SU-DHL-6 (cell line): Measurements from ENCODE around the gene LRP1B.

ENCODE experiments used
- H2AFZ ChIP-seq: fragments of 200-600 bp; sonication (generic); 2 replicates; pipeline ENCODE4 v1.6.1; 2014; ENCODE audit warnings: low read depth, mild to moderate bottlenecking, moderate library complexity, mixed read lengths, antibody characterized with exemption, low read length; ENCODE audit not compliant: severe bottlenecking
- H3F3A ChIP-seq: fragments of 200-600 bp; shearing (Covaris generic); 2 replicates; pipeline ENCODE4 v1.6.0; 2016; ENCODE audit warnings: antibody characterized with exemption, mild to moderate bottlenecking; ENCODE audit not compliant: insufficient read depth
- H3K27ac ChIP-seq: fragments of 200-600 bp; sonication (generic); 2 replicates; pipeline ENCODE4 v1.5.1; 2016; ENCODE audit warnings: low read depth, mild to moderate bottlenecking, low read length, moderate library complexity, mixed read lengths
- H3K27me3 ChIP-seq: fragments of 200-600 bp; sonication (generic), shearing (Covaris generic); 2 replicates; pipeline ENCODE4 v1.6.0; 2014; ENCODE audit warnings: mild to moderate bottlenecking, low read length
- H3K36me3 ChIP-seq: fragments of 200-600 bp; sonication (generic); 2 replicates; pipeline ENCODE4 v1.6.1; 2014; ENCODE audit warnings: mild to moderate bottlenecking, low read length, mixed read lengths
- H3K4me2 ChIP-seq: fragments of 300-600, 200-600 bp; shearing (Covaris generic), sonication (generic); 2 replicates; pipeline ENCODE4 v1.6.0; 2014; ENCODE audit warnings: low read length, low read depth, mild to moderate bottlenecking; ENCODE audit not compliant: poor library complexity, severe bottlenecking
- H3K4me3 ChIP-seq: fragments of 200-600 bp; sonication (generic); 2 replicates; pipeline ENCODE4 v1.5.1; 2014; ENCODE audit warnings: antibody characterized with exemption, low read length, mild to moderate bottlenecking, mixed read lengths; ENCODE audit not compliant: insufficient read depth, poor library complexity, severe bottlenecking
- H3K79me2 ChIP-seq: fragments of 200-600 bp; sonication (generic); 2 replicates; pipeline ENCODE4 v1.6.1; 2014; ENCODE audit warnings: mild to moderate bottlenecking, low read length, moderate library complexity; ENCODE audit not compliant: insufficient read depth
- H3K9ac ChIP-seq: fragments of 200-600 bp; sonication (generic); 2 replicates; pipeline ENCODE4 v1.7.0; 2014; ENCODE audit warnings: mild to moderate bottlenecking, low read length
- H3K9me2 ChIP-seq: fragments of 200-600 bp; sonication (generic); replicated peaks from 2 replicates; pipeline ENCODE4 v1.6.1; 2014; ENCODE audit warnings: low read length; ENCODE audit not compliant: insufficient read depth
- H3K9me3 ChIP-seq: fragments of 200-600 bp; sonication (generic); 2 replicates; pipeline ENCODE4 v1.6.1; 2014; ENCODE audit warnings: low read length, mixed read lengths; ENCODE audit not compliant: insufficient read depth
- H4K20me1 ChIP-seq: fragments of 200-600 bp; sonication (generic); 2 replicates; pipeline ENCODE4 v1.6.1; 2014; ENCODE audit warnings: low read depth, mild to moderate bottlenecking, antibody characterized with exemption, low read length, moderate library complexity, mixed read lengths
- CTCF ChIP-seq: fragments of 200-600 bp; sonication (generic); IDR thresholded peaks from one replicate; pipeline ENCODE4 v1.5.1; 2017; ENCODE audit warnings: antibody characterized with exemption, mild to moderate bottlenecking, low read length, moderate library complexity; ENCODE audit not compliant: insufficient read depth, poor library complexity, severe bottlenecking
- EZH2phosphoT487 ChIP-seq: fragments of 200-600 bp; sonication (generic), shearing (Covaris generic); conservative IDR thresholded peaks from 2 replicates; pipeline ENCODE4 v1.6.1; 2018; ENCODE audit warnings: mild to moderate bottlenecking, antibody characterized with exemption, low read length, moderate library complexity, mixed read lengths

The LRP1B gene

GRCh38 chr2:140376686-140377085 lies 1754.1 kb downstream of the LRP1B start:
- Histone ChIP-seq H3K9ac (no peak overlapping the region), H3K27ac (no peak overlapping the region), H3F3A (no peaks in the 10 kb centered on the region), H3K4me3 (no peak overlapping the region), H3K79me2 (no peaks in the 10 kb centered on the region), H3K9me2 (no peaks in the 10 kb centered on the region), H2AFZ (no peak overlapping the region), H3K4me2 (no peak overlapping the region), H4K20me1 (no peaks in the 10 kb centered on the region), H3K27me3 (no peaks in the 10 kb centered on the region), H3K36me3 (no peaks in the 10 kb centered on the region), H3K9me3 (no peaks in the 10 kb centered on the region)
- no peak for TF ChIP-seq CTCF
- TF ChIP-seq EZH2phosphoT487 = no peak

- H3K79me2 ChIP-seq = no peaks in the 10 kb centered on the region
- TF ChIP-seq CTCF = no peak
- no peak for TF ChIP-seq EZH2phosphoT487
- H3K9me2 ChIP-seq = no peaks in the 10 kb centered on the region
- no peaks in the 10 kb centered on the region for H4K20me1 ChIP-seq
- H3K4me2 ChIP-seq = no peak overlapping the region
- no peaks in the 10 kb centered on the region for H3K36me3 ChIP-seq
- H3K9me3 ChIP-seq = no peaks in the 10 kb centered on the region
- H3K27ac ChIP-seq = no peak overlapping the region
- H3F3A ChIP-seq = no peaks in the 10 kb centered on the region
- no peak overlapping the region for H3K4me3 ChIP-seq
- no peak overlapping the region for H3K9ac ChIP-seq
- no peaks in the 10 kb centered on the region for H3K27me3 ChIP-seq
- H2AFZ ChIP-seq = no peak overlapping the region
Observed at GRCh38 chr2:140363131-140363530, 1767.7 kb downstream of the LRP1B start.

GRCh38 chr2:140362361-140362760 lies 1768.5 kb downstream of the LRP1B start:
- Histone ChIP-seq H2AFZ (no peak overlapping the region), H3K36me3 (no peaks in the 10 kb centered on the region), H3K27me3 (no peaks in the 10 kb centered on the region), H3K27ac (no peak overlapping the region), H3K4me3 (no peak overlapping the region), H3K4me2 (no peak overlapping the region), H4K20me1 (no peaks in the 10 kb centered on the region), H3K9me3 (no peaks in the 10 kb centered on the region), H3K9me2 (no peaks in the 10 kb centered on the region), H3F3A (no peaks in the 10 kb centered on the region), H3K9ac (no peak overlapping the region), H3K79me2 (no peaks in the 10 kb centered on the region)
- TF ChIP-seq CTCF (no peak), EZH2phosphoT487 (no peak)
